ENCODE measurements around the gene CLDN7.

The CLDN7 gene

GRCh38 chr17:7237266-7237760, 25.0 kb downstream of the CLDN7 start:
- no peak for DNase-seq (ENCODE audit: low read depth in 2 of 2)

GRCh38 chr17:7236808-7237207, 25.5 kb downstream of the CLDN7 start:
- DNase-seq (ENCODE audit: low read depth in 2 of 2): no peak

- no peak for DNase-seq (ENCODE audit: low read depth in 2 of 2)
Observed at GRCh38 chr17:7235693-7236665, 26.3 kb downstream of the CLDN7 start.

- peak; percentile 93 to 94 for DNase-seq (ENCODE audit: low read depth in 2 of 2)
Observed at GRCh38 chr17:7234083-7234951, 28.0 kb downstream of the CLDN7 start, which contains the start of gene DVL2. TSS of gene DVL2 (minus strand) at chr17:7234517. CDS start at chr17:7234262, 255 bp downstream.

GRCh38 chr17:7233701-7234082, 28.6 kb downstream of the CLDN7 start:
- no peak for DNase-seq (ENCODE audit: low read depth in 2 of 2)

- DNase-seq (ENCODE audit: low read depth in 2 of 2): no peak
Observed at GRCh38 chr17:7232114-7232513, 30.2 kb downstream of the CLDN7 start.

GRCh38 chr17:7229504-7229903, 32.8 kb downstream of the CLDN7 start:
- no peak for DNase-seq (ENCODE audit: low read depth in 2 of 2)

- no peak for DNase-seq (ENCODE audit: low read depth in 2 of 2)
Observed at GRCh38 chr17:7228920-7229319, 33.4 kb downstream of the CLDN7 start.

GRCh38 chr17:7226721-7227710, 35.3 kb downstream of the CLDN7 start:
- DNase-seq (ENCODE audit: low read depth in 2 of 2): no peak

- DNase-seq (ENCODE audit: low read depth in 2 of 2): no peak
Observed at GRCh38 chr17:7225711-7226331, 36.5 kb downstream of the CLDN7 start.

- DNase-seq (ENCODE audit: low read depth in 2 of 2): no peak
Observed at GRCh38 chr17:7224661-7225111, 37.6 kb downstream of the CLDN7 start.

- no peak for DNase-seq (ENCODE audit: low read depth in 2 of 2)
Observed at GRCh38 chr17:7224110-7224509, 38.2 kb downstream of the CLDN7 start.

- DNase-seq (ENCODE audit: low read depth in 2 of 2): no peak
Observed at GRCh38 chr17:7223375-7223774, 38.9 kb downstream of the CLDN7 start.

- no peak for DNase-seq (ENCODE audit: low read depth in 2 of 2)
Observed at GRCh38 chr17:7222972-7223292, 39.3 kb downstream of the CLDN7 start.

GRCh38 chr17:7222093-7222971, 39.9 kb downstream of the CLDN7 start:
- DNase-seq (ENCODE audit: low read depth in 2 of 2): no peak

- no peak for DNase-seq (ENCODE audit: low read depth in 2 of 2)
Observed at GRCh38 chr17:7221278-7222092, 40.8 kb downstream of the CLDN7 start.

- DNase-seq (ENCODE audit: low read depth in 2 of 2): peak in 1 of 2 donors; percentile 45
Observed at GRCh38 chr17:7220593-7221277, 41.5 kb downstream of the CLDN7 start.

All from stimulated activated CD8-positive, alpha-beta memory T cell treated with anti-CD3 and anti-CD28 coated beads, Interleukin-7, amount 100 ng/mL, for 4 hours (primary cell).